ENCODE results near the gene GAA.

Gene GAA

DNA sequence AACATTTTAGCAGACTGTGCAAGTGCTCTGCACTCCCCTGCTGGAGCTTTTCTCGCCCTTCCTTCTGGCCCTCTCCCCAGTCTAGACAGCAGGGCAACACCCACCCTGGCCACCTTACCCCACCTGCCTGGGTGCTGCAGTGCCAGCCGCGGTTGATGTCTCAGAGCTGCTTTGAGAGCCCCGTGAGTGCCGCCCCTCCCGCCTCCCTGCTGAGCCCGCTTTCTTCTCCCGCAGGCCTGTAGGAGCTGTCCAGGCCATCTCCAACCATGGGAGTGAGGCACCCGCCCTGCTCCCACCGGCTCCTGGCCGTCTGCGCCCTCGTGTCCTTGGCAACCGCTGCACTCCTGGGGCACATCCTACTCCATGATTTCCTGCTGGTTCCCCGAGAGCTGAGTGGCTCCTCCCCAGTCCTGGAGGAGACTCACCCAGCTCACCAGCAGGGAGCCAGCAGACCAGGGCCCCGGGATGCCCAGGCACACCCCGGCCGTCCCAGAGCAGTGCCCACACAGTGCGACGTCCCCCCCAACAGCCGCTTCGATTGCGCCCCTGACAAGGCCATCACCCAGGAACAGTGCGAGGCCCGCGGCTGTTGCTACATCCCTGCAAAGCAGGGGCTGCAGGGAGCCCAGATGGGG, 3.1 kb downstream of the GAA start:
- no peak for DNase-seq

DNA sequence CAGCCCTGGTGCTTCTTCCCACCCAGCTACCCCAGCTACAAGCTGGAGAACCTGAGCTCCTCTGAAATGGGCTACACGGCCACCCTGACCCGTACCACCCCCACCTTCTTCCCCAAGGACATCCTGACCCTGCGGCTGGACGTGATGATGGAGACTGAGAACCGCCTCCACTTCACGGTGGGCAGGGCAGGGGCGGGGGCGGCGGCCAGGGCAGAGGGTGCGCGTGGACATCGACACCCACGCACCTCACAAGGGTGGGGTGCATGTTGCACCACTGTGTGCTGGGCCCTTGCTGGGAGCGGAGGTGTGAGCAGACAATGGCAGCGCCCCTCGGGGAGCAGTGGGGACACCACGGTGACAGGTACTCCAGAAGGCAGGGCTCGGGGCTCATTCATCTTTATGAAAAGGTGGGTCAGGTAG, 3.6 kb downstream of the GAA start:
- DNase-seq, result no peak

DNA sequence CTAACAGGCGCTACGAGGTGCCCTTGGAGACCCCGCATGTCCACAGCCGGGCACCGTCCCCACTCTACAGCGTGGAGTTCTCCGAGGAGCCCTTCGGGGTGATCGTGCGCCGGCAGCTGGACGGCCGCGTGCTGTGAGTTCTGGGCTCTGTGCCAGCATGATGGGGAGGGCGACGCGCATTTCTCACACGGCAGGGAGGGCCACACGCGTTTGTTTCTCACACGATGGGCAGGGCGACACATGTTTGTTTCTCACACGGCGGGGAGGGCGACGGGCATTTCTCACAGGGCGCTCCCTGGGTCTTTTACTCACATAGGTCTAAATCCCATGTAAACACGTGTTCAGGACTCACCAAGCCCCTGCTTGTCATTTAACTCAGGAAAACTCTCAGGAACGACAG, 4.4 kb downstream of the GAA start:
- DNase-seq, result peak; percentile 56

GRCh38 chr17:80106176-80106575, 4.8 kb downstream of the GAA start:
- DNase-seq, result no peak

DNA sequence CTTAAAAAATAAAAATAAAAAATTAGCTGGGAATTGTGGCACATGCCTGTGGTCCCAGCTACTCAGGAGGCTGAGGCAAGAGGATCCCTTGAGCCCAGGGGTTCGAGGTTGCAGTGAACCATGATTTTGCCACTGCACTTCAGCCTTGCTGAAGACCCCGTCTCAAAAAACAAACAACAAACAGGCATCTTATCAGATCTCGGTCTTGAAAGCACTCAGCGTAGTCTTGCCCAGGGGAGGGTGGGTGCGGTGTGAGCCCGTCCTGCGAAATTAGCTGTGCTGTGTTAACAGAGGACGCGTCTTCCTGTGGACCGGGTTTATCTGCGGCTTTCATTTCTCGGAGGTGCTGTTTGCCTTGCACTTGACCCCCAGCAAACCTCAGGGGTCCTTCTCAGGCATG, 5.4 kb downstream of the GAA start:
- no peak for DNase-seq

DNA sequence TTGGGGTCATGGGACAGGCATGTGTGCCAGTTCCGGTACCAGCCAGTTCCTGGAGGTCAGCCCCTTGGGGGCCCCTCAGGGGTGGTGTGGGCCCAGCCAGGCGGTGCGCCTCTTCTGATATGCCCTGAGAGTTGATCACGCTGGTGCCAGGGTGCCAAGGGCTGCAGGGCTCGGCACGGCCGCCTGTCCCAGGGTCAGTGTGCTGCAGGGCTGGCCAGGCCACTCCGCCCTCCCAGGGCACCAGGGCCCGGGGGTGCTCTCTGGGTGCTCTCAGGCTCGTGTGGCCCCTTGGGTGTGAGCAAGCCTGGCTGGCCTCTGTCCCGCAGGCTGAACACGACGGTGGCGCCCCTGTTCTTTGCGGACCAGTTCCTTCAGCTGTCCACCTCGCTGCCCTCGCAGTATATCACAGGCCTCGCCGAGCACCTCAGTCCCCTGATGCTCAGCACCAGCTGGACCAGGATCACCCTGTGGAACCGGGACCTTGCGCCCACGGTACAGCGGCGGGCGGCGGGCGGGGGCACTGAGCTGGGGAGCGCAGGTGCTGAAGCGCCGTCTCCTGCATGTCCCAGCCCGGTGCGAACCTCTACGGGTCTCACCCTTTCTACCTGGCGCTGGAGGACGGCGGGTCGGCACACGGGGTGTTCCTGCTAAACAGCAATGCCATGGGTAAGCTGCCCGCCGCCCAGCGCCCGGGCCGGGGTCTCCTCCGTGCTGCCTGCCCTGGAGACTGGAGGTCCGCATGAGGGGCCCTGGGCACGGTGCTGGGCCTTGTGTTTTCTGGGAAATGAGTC, 6.0 kb downstream of the GAA start:
- DNase-seq, result no peak

DNA sequence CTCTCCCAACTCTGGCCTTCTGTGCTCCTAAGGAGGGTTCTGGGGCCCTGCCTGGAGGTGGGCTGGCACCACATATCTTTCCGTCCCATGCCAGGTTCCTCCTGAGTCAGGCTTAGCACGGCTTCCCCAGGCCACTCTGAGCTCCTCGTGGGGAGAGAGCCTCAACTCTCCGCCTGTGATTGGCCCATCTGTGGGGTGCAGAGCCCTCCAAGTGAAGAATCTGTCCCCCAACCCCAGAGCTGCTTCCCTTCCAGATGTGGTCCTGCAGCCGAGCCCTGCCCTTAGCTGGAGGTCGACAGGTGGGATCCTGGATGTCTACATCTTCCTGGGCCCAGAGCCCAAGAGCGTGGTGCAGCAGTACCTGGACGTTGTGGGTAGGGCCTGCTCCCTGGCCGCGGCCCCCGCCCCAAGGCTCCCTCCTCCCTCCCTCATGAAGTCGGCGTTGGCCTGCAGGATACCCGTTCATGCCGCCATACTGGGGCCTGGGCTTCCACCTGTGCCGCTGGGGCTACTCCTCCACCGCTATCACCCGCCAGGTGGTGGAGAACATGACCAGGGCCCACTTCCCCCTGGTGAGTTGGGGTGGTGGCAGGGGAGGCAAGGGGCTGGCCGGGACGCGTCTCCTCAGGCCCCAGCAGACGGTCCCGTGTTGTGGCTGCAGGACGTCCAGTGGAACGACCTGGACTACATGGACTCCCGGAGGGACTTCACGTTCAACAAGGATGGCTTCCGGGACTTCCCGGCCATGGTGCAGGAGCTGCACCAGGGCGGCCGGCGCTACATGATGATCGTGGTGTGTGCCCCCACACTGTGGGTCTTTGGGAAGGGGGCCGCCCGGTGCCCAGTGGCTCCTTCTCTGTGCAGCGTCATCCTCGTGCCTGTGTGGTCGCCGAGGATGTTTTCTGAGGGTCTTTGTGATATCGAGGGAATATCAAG, 6.9 kb downstream of the GAA start:
- no peak for DNase-seq

DNA sequence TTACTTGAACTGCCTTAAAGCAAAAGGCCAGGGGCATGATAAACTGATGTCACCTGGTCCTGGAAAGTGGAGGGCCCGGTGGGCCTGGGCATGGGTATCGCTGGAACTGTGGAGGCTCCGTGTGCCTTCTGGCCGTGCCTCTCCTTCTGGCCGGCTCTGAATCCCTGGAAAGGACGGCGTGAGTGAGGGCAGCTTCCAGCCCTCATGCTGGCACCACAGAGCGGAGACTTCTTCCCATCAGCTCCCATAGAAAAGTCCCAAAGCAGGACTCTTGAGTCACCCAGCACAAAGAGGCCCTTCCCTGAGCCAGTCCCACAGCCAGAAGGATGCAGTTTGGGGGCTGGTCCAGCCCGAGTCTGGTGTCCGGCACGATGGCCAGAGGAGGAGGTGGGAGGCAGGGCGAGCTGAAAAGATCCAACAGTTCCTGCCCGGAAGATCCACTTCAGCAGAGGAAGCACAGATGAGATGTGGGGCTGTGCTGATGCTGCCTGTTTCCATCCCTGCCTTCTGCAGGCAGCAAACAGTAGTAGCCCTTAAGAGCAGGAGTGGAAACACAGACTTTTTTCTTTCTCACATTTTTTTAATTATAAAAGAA, 7.8 kb downstream of the GAA start:
- DNase-seq, result no peak

DNA sequence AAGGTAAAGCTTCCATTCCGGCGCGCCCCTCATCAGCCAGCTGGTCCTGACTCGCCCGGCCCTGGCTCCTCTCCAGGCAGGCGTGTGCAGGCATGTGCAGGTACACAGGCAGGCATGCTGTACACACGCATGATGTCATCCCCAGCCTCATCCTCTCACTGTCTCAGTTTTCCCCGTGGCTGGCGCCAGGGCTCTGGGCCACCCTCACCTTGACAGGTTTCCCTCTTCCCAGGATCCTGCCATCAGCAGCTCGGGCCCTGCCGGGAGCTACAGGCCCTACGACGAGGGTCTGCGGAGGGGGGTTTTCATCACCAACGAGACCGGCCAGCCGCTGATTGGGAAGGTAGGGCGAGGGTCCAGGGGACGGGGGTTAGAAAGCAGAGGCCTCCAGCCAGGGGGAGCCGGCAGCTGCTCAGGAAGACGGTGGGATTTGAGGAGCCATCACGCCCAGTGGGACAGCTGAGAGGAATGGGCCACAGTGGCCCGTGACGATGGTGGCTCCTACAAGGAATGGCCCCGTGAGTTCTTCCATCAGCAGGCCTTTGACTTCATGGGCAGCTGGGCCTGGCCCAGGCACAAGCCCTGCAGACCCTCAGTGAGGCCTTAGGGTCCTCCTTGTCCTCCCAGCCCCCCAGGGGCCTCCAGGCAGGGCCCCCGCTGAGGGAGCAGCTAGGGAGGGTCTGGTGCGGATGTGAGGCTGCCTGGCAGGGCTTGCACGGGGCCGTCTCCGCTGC, 8.5 kb downstream of the GAA start:
- no peak for DNase-seq

DNA sequence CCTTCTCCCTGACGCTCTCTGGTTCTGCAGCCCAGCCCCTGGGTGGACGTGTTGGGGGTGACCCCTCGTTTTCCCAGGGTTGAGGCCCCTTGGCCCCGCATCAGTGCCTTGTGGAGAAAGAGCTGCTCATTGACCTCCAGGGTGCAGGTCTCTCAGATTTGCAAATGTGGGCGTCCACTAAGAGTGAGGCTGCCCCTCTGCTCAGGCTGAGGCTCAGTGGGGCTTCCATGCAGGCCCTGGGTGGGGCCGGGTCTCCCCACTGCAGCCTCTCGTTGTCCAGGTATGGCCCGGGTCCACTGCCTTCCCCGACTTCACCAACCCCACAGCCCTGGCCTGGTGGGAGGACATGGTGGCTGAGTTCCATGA, 9.0 kb downstream of the GAA start:
- no peak for DNase-seq

DNA sequence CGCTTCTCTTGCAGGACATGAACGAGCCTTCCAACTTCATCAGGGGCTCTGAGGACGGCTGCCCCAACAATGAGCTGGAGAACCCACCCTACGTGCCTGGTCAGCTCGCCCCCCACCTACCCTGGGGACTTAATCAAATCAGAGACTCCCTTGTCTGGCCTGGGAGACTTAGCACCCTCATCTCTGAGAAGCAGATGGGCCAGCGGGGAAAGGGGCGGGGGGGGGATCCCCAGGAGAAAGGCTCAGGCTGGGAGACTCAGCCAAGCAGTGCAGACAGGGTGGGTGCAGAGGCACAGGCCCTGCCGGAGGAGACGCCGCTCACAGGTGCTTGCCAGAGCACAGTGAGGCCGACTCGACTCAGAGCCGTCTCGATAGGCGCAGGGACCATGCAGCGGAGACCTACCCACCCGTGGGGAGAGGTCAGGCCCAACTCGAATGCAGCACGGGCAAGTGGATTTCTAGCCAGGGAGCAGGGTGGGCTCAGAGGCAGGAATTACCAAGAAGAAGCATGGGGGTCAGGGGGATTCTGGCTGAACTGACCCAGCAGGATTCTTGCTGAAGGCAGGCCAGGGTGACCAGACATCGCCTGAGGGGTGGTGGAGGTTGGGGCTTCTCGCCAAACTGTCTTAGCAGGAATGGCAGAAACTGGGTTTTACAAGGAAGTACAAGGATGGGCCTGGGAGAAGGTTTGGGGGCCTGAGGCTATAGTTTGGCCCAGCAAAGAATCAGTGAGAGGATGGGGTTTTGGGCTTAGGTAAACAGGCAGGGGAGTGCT, 9.7 kb downstream of the GAA start:
- DNase-seq, result no peak

- DNase-seq, result no peak
Measured at GRCh38 chr17:80111702-80112470, 10.5 kb downstream of the GAA start.

GRCh38 chr17:80112471-80113032, 11.2 kb downstream of the GAA start:
- DNase-seq, result no peak

DNA sequence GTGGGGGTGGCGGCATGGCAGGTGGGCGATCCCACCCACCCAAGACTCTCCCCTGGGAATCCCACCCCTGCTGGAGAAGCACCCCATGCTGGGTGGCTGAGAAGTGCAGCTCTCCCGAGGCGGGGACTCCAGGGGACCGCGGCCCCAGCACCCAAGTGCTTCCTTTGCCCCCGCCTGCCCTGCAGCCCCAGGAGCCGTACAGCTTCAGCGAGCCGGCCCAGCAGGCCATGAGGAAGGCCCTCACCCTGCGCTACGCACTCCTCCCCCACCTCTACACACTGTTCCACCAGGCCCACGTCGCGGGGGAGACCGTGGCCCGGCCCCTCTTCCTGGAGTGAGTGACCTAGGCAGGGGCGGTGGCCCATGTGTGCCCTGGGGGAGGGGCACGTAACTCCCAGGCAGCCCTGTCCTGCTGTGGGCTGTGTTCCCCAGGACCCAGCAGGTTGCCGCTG, 11.7 kb downstream of the GAA start:
- no peak for DNase-seq

DNA sequence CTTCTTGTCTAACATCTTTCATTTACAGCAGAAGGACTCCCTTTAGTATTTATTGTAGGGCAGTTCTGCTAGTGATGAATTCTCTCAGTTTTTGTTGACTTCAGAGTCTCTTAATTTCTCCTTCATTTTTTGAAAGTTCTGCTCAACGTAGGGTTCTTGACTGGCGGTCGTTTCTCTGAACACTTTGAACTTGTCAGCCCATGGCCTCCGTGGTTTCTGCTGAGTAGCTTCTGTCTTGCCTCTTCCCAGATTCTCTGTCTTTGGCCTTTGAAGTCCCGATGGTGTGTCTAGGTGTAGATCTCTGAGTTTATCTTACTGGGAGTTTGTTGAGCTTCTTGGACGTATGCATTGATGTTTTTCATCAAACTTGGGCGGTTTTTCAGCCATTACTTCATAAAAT, 13.4 kb downstream of the GAA start:
- DNase-seq, result no peak

GRCh38 chr17:80115159-80115558, 13.8 kb downstream of the GAA start:
- DNase-seq, result no peak

GRCh38 chr17:80116276-80116920, 15.0 kb downstream of the GAA start:
- DNase-seq, result no peak

DNA sequence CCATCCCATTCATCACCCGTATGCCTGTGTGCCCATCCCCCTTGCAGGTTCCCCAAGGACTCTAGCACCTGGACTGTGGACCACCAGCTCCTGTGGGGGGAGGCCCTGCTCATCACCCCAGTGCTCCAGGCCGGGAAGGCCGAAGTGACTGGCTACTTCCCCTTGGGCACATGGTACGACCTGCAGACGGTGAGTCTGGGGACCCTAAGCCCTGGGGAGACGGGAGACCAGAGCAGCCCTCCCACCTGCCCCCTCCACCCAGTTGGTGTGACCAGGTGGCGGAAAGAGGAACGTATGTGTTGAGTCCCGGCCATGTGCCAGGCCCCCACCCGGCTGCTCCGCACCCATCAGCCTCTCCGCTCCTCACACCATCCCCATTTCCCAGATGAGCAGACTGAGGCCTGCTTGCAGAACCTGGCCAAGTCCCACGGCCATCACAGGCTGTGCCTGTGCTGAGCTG, 15.6 kb downstream of the GAA start:
- DNase-seq, result no peak
